Hepatocyte (in vitro differentiated cells): ENCODE measurements around the gene MB.

Experiments
- EZH2 ChIP-seq: fragments of 200-600 bp; sonication (generic); IDR thresholded peaks from 2 replicates; pipeline ENCODE4 v1.6.1; 2016; ENCODE audit warnings: antibody characterized with exemption, mild to moderate bottlenecking, borderline replicate concordance
- TF ChIP-seq, protein P1 (sequence below): fragments of 200-600 bp; sonication (generic); IDR thresholded peaks from 2 replicates; pipeline ENCODE4 v1.5.1; 2016; ENCODE audit warnings: antibody characterized with exemption, mild to moderate bottlenecking; ENCODE audit not compliant: poor library complexity

DNA sequence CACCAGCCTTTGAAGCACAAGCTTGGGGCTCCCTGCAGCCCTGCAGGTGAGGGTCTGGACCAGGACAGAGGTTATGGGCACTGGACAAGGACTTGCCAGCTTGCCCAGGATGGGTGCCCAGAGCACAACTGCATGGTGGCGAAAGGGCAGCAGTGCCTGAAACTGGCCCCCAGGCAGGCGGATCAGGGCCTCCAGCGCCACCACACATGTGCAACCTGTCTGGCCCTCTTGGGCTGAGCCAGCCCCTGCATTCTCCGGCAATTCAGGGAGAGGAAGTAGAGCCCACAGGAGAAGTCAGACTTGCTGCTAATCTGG is 18.8 kb downstream of the MB start:
- no peak for TF ChIP-seq EZH2
- TF ChIP-seq, protein P1, sequence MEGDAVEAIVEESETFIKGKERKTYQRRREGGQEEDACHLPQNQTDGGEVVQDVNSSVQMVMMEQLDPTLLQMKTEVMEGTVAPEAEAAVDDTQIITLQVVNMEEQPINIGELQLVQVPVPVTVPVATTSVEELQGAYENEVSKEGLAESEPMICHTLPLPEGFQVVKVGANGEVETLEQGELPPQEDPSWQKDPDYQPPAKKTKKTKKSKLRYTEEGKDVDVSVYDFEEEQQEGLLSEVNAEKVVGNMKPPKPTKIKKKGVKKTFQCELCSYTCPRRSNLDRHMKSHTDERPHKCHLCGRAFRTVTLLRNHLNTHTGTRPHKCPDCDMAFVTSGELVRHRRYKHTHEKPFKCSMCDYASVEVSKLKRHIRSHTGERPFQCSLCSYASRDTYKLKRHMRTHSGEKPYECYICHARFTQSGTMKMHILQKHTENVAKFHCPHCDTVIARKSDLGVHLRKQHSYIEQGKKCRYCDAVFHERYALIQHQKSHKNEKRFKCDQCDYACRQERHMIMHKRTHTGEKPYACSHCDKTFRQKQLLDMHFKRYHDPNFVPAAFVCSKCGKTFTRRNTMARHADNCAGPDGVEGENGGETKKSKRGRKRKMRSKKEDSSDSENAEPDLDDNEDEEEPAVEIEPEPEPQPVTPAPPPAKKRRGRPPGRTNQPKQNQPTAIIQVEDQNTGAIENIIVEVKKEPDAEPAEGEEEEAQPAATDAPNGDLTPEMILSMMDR = no peak
